CD4-positive, alpha-beta memory T cell (primary cell): ENCODE data around the gene CDC20. TPM values are rescaled to one million over a fixed set of nuclear protein-coding genes. Genes with fewer than 3 reads are reported as not detected.

Source experiments
- CTCF ChIA-PET: fragments of 350-600 bp; sonication (Branson Sonifier 250); formaldehyde crosslinking; loops from one replicate; lab custom pipeline; 2021; ENCODE audit warnings: inconsistent platforms; ENCODE audit not compliant: partially characterized antibody; lab: Charles Lee
- POLR2A ChIA-PET: fragments of 350-600 bp; sonication (Branson Sonifier 250); formaldehyde crosslinking; loops from one replicate; lab custom pipeline; 2021; ENCODE audit not compliant: partially characterized antibody; lab: Charles Lee
- DNase-seq, 5 donors: peaks; one replicate each; pipeline versions ENCODE4 v3.0.0 to v3.0.0-alpha.2; 2020 to 2022; ENCODE audit warnings: mixed read lengths in 1 of 5
- H3K27ac ChIP-seq: one replicate; pipeline ENCODE4 v1.7.0; 2013; ENCODE audit warnings: low read depth, low read length
- H3K27me3 ChIP-seq: 2 replicates; pipeline ENCODE4 v1.7.0; 2013; ENCODE audit warnings: mild to moderate bottlenecking, low read length, moderate library complexity; ENCODE audit not compliant: insufficient read depth
- H3K36me3 ChIP-seq: 2 replicates; pipeline ENCODE4 v1.7.0; 2013; ENCODE audit warnings: mild to moderate bottlenecking, low read length, moderate library complexity; ENCODE audit not compliant: insufficient read depth
- H3K4me1 ChIP-seq: 2 replicates; pipeline ENCODE4 v1.7.0; 2013; ENCODE audit warnings: mild to moderate bottlenecking, low read length, moderate library complexity; ENCODE audit not compliant: insufficient read depth
- H3K4me3 ChIP-seq, 2 donors: one replicate each; pipeline ENCODE4 v1.7.0; 2013; ENCODE audit warnings: low read length in 2 of 2, mild to moderate bottlenecking in 1 of 2
- H3K9me3 ChIP-seq, 2 donors: one replicate each; pipeline ENCODE4 v1.7.0; 2013; ENCODE audit warnings: low read length in 2 of 2, control low read depth in 1 of 2; ENCODE audit not compliant: control insufficient read depth in 1 of 2
- H3K27ac Mint-ChIP-seq, 7 donors: one replicate each; pipeline ENCODE4 v1.8.0; 2020 to 2021; ENCODE audit warnings: mixed read lengths in 7 of 7, mild to moderate bottlenecking in 6 of 7, inconsistent platforms in 3 of 7, moderate library complexity in 3 of 7
- H3K27me3 Mint-ChIP-seq, 2 donors: one replicate each; pipeline ENCODE4 v1.8.0; 2020 to 2021; ENCODE audit warnings: mixed read lengths in 2 of 2
- H3K36me3 Mint-ChIP-seq, 2 donors: one replicate each; pipeline ENCODE4 v1.8.0; 2020 to 2021; ENCODE audit warnings: mixed read lengths in 2 of 2, inconsistent platforms in 1 of 2, mild to moderate bottlenecking in 1 of 2
- H3K4me1 Mint-ChIP-seq, 4 donors: one replicate each; pipeline ENCODE4 v1.8.0; 2020 to 2021; ENCODE audit warnings: mixed read lengths in 4 of 4, mild to moderate bottlenecking in 1 of 4
- H3K4me3 Mint-ChIP-seq, 8 donors: one replicate each; pipeline ENCODE4 v1.8.0; 2020 to 2021; ENCODE audit warnings: mixed read lengths in 8 of 8, mild to moderate bottlenecking in 7 of 8, moderate library complexity in 6 of 8, inconsistent platforms in 3 of 8
- H3K9me3 Mint-ChIP-seq, 8 donors: one replicate each; pipeline ENCODE4 v1.8.0; 2020 to 2021; ENCODE audit warnings: mixed read lengths in 8 of 8, mild to moderate bottlenecking in 5 of 8, inconsistent platforms in 3 of 8, moderate library complexity in 1 of 8
- intact Hi-C: fragments of 100-400 bp; cut with micrococcal nuclease; formaldehyde crosslinking; loops from one replicate; pipeline ENCODE4 v1.15.1; 2023
- polyA plus RNA-seq, 2 donors: library from polyadenylated mRNA; unstranded; fragments of 300-500 nt; fragmentation: Illumina TruSeq; gene quantifications; one replicate each; pipeline ENCODE4 v1.2.3, GENCODE V29; 2021
- total RNA-seq, 2 experiments: library from RNA; stranded (reverse); gene quantifications; one replicate each; pipeline ENCODE4 v1.2.3, GENCODE V29; 2021

The CDC20 gene
- total and polyA plus RNA-seq, 4 experiments from 2014 or later, result 0.14 to 0.32 TPM; not detected in 2

- Histone ChIP-seq H3K4me1 (peaks cover 5% of the 10 kb centered on the region), H3K27ac (no peak overlapping the region), H3K27me3 (no peaks in the 10 kb centered on the region), H3K9me3 (no peaks in the 10 kb centered on the region), H3K4me3 (no peak overlapping the region), H3K36me3 (no peaks in the 10 kb centered on the region)
- Mint-ChIP-seq H3K27me3 (peaks cover 0 to 4% of the 10 kb centered on the region in 2 donors), H3K36me3 (no peaks in the 10 kb centered on the region), H3K4me3 (no peak overlapping the region), H3K4me1 (peaks cover 2 to 11% (median 11%) of the 10 kb centered on the region in 4 donors), H3K27ac (peak overlapping the region in 3 of 7 donors; percentile 25 to 38 (median 31)), H3K9me3 (no peaks in the 10 kb centered on the region)
- CTCF ChIA-PET, result no interaction called here
- intact Hi-C loops, result no loop called here
- POLR2A ChIA-PET, result no interaction called here
- no peak for DNase-seq
These were observed 13.7 kb upstream of the CDC20 start for GRCh38 chr1:43345120-43345519.

- Histone ChIP-seq H3K27me3 (no peaks in the 10 kb centered on the region), H3K36me3 (no peaks in the 10 kb centered on the region), H3K27ac (no peak overlapping the region), H3K4me1 (peaks cover 5% of the 10 kb centered on the region), H3K9me3 (no peaks in the 10 kb centered on the region), H3K4me3 (no peak overlapping the region)
- Mint-ChIP-seq H3K9me3 (no peaks in the 10 kb centered on the region), H3K4me3 (no peak overlapping the region), H3K27ac (no peak overlapping the region), H3K27me3 (peaks cover 0 to 2% of the 10 kb centered on the region in 2 donors), H3K36me3 (no peaks in the 10 kb centered on the region), H3K4me1 (peaks cover 2 to 11% (median 11%) of the 10 kb centered on the region in 4 donors)
- DNase-seq, result no peak
- POLR2A ChIA-PET, result no interaction called here
- intact Hi-C loops, result no loop called here
- CTCF ChIA-PET, result interaction anchor here (0.9 kb wide), 1 partner anchor 12 kb away, joined by 3 read pairs; no protein-coding TSS in a partner anchor
These were observed 12.1 kb upstream of the CDC20 start for GRCh38 chr1:43346636-43347035.

- intact Hi-C loops, result no loop called here
- peak overlapping the region; percentile 49 for H3K27ac ChIP-seq
- no peaks in the 10 kb centered on the region for H3K9me3 Mint-ChIP-seq
- H3K27me3 ChIP-seq, result no peaks in the 10 kb centered on the region
- H3K4me1 Mint-ChIP-seq, result peaks cover 2 to 11% (median 11%) of the 10 kb centered on the region in 4 donors
- CTCF ChIA-PET, result no interaction called here
- no peak for DNase-seq
- no peaks in the 10 kb centered on the region for H3K36me3 Mint-ChIP-seq
- peak overlapping the region in 1 of 2 donors; percentile 36 for H3K4me3 ChIP-seq
- peaks cover 0 to 2% of the 10 kb centered on the region in 2 donors for H3K27me3 Mint-ChIP-seq
- H3K27ac Mint-ChIP-seq, result peak overlapping the region in 4 of 7 donors; percentile 3 to 66 (median 46)
- peaks cover 5% of the 10 kb centered on the region for H3K4me1 ChIP-seq
- POLR2A ChIA-PET, result interaction anchor here (1.0 to 2.3 kb wide), 3 partner anchors 10 to 106 kb away, joined by 3 to 10 read pairs (median 5); partner anchors contain the start of genes CDC20, ELOVL1 and HYI
- no peaks in the 10 kb centered on the region for H3K9me3 ChIP-seq
- H3K4me3 Mint-ChIP-seq, result peak overlapping the region in 6 of 8 donors; percentile 11 to 88 (median 57)
- H3K36me3 ChIP-seq, result no peaks in the 10 kb centered on the region
These were observed 10.4 kb upstream of the CDC20 start for GRCh38 chr1:43348343-43348808.

GRCh38 chr1:43348809-43349593 is 9.8 kb upstream of the CDC20 start:
- Histone ChIP-seq H3K4me3 (peak overlapping the region in 1 of 2 donors; percentile 36), H3K36me3 (no peaks in the 10 kb centered on the region), H3K4me1 (peaks cover 5% of the 10 kb centered on the region), H3K27ac (peak overlapping the region; percentile 49), H3K27me3 (no peaks in the 10 kb centered on the region), H3K9me3 (no peaks in the 10 kb centered on the region)
- Mint-ChIP-seq H3K36me3 (no peaks in the 10 kb centered on the region), H3K27ac (peak overlapping the region; percentile 81 to 99 (median 93)), H3K4me1 (peaks cover 3 to 11% (median 11%) of the 10 kb centered on the region in 4 donors), H3K4me3 (peak overlapping the region; percentile 61 to 89 (median 84)), H3K9me3 (no peaks in the 10 kb centered on the region), H3K27me3 (peaks cover 0 to 2% of the 10 kb centered on the region in 2 donors)
- intact Hi-C loops, result loop anchor here (1.0 kb wide), 2 partner anchors 9 to 19 kb away; partner anchors contain the start of genes CDC20 and ELOVL1
- peak; percentile 61 to 86 (median 77) for DNase-seq
- CTCF ChIA-PET, result no interaction called here
- POLR2A ChIA-PET, result interaction anchor here (1.0 to 2.3 kb wide), 4 partner anchors 9 to 582 kb away, joined by 3 to 10 read pairs (median 4); partner anchors contain the start of genes C1orf50, CDC20, ELOVL1 and HYI

GRCh38 chr1:43349594-43350306 is 9.0 kb upstream of the CDC20 start:
- Mint-ChIP-seq H3K36me3 (peaks cover 0 to 3% of the 10 kb centered on the region in 2 donors), H3K27me3 (no peaks in the 10 kb centered on the region), H3K4me3 (peak overlapping the region; percentile 61 to 89 (median 84)), H3K27ac (peak overlapping the region; percentile 81 to 99 (median 93)), H3K4me1 (peaks cover 5 to 11% (median 11%) of the 10 kb centered on the region in 4 donors), H3K9me3 (no peaks in the 10 kb centered on the region)
- Histone ChIP-seq H3K36me3 (no peaks in the 10 kb centered on the region), H3K4me3 (peak overlapping the region in 1 of 2 donors; percentile 5), H3K4me1 (peaks cover 5% of the 10 kb centered on the region), H3K27ac (peak overlapping the region; percentile 49), H3K27me3 (no peaks in the 10 kb centered on the region), H3K9me3 (no peaks in the 10 kb centered on the region)
- ChIA-PET POLR2A (interaction anchor here (0.5 to 1.2 kb wide), 2 partner anchors 14 to 583 kb away, joined by 3 to 4 read pairs; partner anchors contain the start of genes C1orf50 and P3H1), CTCF (no interaction called here)
- no peak for DNase-seq
- intact Hi-C loops, result loop anchor here (1.0 kb wide), 2 partner anchors 9 to 19 kb away; partner anchors contain the start of genes CDC20 and ELOVL1

- Mint-ChIP-seq H3K4me3 (no peak overlapping the region), H3K27ac (peak overlapping the region in 6 of 7 donors; percentile 18 to 93 (median 76)), H3K9me3 (no peaks in the 10 kb centered on the region), H3K4me1 (peaks cover 5 to 11% (median 11%) of the 10 kb centered on the region in 4 donors), H3K36me3 (peaks cover 0 to 3% of the 10 kb centered on the region in 2 donors), H3K27me3 (no peaks in the 10 kb centered on the region)
- intact Hi-C loops, result no loop called here
- DNase-seq, result no peak
- ChIA-PET CTCF (no interaction called here), POLR2A (no interaction called here)
- Histone ChIP-seq H3K4me3 (no peak overlapping the region), H3K4me1 (peaks cover 5% of the 10 kb centered on the region), H3K27me3 (no peaks in the 10 kb centered on the region), H3K9me3 (no peaks in the 10 kb centered on the region), H3K27ac (no peak overlapping the region), H3K36me3 (no peaks in the 10 kb centered on the region)
These were observed 7.8 kb upstream of the CDC20 start for GRCh38 chr1:43350976-43351375.
